Fibroblast of mammary gland (primary cell): ENCODE results near the gene CYFIP2.

Source experiments
- DNase-seq: peaks from one replicate; pipeline ENCODE4 v3.0.0-alpha.2; 2010; ENCODE audit warnings: low read depth
- H3K4me3 ChIP-seq: 2 replicates; pipeline ENCODE4 v1.5.1; 2011; ENCODE audit warnings: low read depth, mild to moderate bottlenecking, low read length, moderate library complexity; ENCODE audit not compliant: control insufficient read depth
- TF ChIP-seq, protein P1 (sequence below): conservative IDR thresholded peaks from 2 replicates; pipeline ENCODE4 v1.5.1; 2011; ENCODE audit warnings: low read depth, low read length, inconsistent platforms; ENCODE audit not compliant: control insufficient read depth, insufficient read depth

The CYFIP2 gene

GRCh38 chr5:157350939-157351801 lies 85.2 kb downstream of the CYFIP2 start:
- TF ChIP-seq, protein P1, sequence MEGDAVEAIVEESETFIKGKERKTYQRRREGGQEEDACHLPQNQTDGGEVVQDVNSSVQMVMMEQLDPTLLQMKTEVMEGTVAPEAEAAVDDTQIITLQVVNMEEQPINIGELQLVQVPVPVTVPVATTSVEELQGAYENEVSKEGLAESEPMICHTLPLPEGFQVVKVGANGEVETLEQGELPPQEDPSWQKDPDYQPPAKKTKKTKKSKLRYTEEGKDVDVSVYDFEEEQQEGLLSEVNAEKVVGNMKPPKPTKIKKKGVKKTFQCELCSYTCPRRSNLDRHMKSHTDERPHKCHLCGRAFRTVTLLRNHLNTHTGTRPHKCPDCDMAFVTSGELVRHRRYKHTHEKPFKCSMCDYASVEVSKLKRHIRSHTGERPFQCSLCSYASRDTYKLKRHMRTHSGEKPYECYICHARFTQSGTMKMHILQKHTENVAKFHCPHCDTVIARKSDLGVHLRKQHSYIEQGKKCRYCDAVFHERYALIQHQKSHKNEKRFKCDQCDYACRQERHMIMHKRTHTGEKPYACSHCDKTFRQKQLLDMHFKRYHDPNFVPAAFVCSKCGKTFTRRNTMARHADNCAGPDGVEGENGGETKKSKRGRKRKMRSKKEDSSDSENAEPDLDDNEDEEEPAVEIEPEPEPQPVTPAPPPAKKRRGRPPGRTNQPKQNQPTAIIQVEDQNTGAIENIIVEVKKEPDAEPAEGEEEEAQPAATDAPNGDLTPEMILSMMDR: no peak
- DNase-seq: no peak
- H3K4me3 ChIP-seq: no peak overlapping the region

DNA sequence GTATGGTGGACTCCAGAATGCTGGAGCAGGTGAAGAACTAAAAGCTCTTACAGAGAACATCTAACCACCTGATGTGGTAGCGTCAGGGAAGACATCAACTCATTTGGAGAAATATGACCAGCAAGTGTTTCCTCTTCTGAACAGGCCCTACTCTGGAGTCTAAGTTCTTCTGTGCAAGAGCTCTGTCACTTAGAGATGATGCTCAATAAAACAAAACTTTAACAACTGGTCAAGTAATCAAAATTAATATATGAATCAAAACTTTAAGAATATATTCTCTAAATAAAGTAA lies 85.8 kb downstream of the CYFIP2 start:
- no peak for DNase-seq
- TF ChIP-seq, protein P1: no peak
- no peak overlapping the region for H3K4me3 ChIP-seq

DNA sequence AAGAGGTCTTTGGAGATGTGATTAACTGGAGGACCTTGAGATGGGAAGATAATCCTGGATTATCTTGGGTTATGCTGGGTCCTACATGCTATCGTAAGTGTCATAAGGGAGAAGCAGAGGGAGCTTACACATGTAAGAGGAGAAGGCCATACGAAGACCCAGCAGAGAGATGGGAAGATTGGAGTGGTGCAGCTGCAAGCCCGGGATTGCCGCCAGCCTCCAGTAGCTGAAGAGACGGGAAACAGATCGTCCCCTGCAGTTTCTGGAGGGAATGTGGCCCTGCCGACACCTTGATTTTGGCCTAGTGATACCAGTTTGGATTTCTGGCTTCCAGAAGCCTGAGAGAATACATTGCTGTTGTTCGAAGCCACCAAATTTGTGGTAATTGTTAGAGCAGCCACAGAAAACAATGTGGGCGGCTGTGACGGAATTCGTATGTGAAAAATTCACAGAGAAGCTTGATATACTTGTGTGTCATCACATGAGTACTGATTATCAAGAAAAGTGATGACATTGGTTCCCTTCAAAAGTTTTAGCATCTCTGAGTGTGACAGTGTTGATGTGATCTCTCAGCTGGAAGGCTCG lies 86.9 kb downstream of the CYFIP2 start:
- no peak overlapping the region for H3K4me3 ChIP-seq
- TF ChIP-seq, protein P1: no peak
- DNase-seq: no peak

DNA sequence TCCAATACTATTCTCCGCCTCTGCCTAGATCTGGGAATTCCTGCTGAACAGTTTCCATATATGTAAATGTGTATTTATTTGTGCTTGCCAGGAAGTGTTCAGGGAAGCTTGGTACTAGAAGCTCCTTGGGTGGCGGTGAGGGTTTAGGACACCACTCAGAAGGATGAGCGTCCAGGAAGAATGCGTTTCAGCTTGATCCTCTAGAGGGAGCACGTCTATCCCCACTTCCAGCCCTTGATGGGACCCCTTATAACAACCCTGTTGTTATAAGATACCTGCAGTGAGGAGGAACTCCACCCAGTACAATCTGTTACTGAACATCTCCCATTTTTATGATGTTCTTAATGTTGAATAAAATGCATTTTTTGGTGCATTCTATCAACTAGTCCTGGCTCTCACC lies 88.9 kb downstream of the CYFIP2 start:
- no peak for DNase-seq
- TF ChIP-seq, protein P1: peak; percentile 45

DNA sequence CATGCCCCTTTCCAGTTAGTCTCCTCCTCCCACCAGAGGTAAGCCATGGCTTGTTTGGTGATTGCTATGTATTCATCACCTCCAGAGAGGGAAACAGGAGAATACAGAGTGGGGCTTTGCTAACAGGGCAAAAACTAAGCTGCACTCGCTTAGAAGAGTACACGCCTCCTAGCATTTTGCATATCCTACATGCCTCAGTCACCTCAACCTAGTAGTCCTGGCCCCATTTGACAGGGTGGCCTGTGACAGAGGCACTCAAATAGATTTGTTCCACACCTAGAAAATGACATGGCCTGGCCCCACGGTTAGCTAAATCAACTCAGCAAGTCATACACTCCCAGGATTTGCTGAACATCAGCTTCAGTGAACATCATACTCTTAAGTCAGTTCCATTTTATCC lies 90.7 kb downstream of the CYFIP2 start:
- no peak overlapping the region for H3K4me3 ChIP-seq
- TF ChIP-seq, protein P1: no peak
- no peak for DNase-seq

More for the DNA sequence above, 88.9 kb downstream of the CYFIP2 start:
- no peak overlapping the region for H3K4me3 ChIP-seq

DNA sequence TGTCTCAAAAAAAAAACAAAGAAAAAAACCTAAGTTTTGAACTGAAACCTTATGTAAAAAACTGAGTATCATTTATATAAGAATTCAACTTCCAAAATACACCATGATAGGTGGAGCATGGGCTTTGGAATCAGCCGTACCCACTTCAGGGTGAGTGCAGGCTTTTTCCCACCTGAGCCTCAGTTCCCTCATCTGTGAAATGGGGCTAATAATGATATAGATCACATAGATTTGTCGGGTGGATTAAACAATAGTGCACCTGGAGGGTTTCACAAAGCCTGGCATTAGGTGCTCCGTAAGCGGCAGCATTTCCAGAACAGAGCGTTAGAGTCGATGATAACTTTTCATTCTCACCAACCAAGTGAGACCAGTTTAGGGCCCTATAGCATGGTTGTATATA lies 91.9 kb downstream of the CYFIP2 start:
- TF ChIP-seq, protein P1: no peak
- no peak for DNase-seq

GRCh38 chr5:157358871-157359270 lies 92.9 kb downstream of the CYFIP2 start:
- TF ChIP-seq, protein P1: no peak
- no peak for DNase-seq
- no peak overlapping the region for H3K4me3 ChIP-seq

More for the DNA sequence above, 91.9 kb downstream of the CYFIP2 start:
- H3K4me3 ChIP-seq: no peak overlapping the region
